Measurements from ENCODE around the gene AGL.
A peak's percentile ranks its signal among the peaks of the same experiment; 100 is the strongest.
"Not testable (repeated sequence)": the region's sequence is repeated elsewhere in the genome, so short reads cannot be mapped to it uniquely, and the experiment has no call there.

The AGL gene

GRCh38 chr1:99944192-99944591 lies 94.0 kb downstream of the AGL start:
- no peak for DNase-seq

DNA sequence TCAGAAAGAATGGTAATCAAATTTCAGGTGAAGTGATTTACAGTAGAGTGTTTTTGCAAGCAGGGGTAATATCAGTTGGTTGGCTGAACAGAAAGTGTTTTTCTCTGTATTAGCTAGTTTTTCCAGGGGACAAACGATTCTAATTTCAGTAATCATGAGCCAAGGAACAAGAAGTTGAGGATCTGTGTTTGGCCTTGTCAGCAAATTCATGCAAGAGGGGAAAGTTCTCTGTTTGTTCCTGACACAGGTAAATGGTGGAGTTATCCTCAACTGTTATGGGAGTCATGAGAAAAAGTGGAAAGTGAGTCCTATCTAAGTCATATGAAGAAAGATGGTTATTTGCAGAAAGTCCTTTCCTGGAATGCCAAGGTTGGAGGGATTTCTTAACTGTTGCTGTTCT lies 95.0 kb downstream of the AGL start:
- no peak for DNase-seq

DNA sequence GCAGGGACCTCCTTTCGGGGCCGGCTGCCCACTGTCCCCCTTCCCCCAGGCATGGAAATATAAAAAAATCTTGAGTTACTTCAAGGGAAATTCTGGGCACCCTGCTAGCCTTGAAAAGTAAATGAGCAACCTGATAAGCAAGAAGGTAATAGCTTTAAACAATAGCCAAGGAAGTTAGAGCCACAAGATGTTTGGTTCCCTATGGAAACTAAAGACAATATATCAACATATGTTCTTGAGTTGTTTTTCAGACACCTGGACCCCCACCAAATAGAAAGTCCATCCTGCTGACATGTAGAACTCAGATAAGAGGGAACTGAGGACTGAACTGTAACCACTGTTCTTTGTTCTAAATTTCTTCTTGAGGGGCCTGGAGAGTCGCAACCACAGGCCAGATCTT lies 100.3 kb downstream of the AGL start:
- DNase-seq = no peak

GRCh38 chr1:99952522-99952921 lies 102.4 kb downstream of the AGL start:
- no peak for DNase-seq

- DNase-seq = no peak
These were observed 105.2 kb downstream of the AGL start for GRCh38 chr1:99955375-99955774.

DNA sequence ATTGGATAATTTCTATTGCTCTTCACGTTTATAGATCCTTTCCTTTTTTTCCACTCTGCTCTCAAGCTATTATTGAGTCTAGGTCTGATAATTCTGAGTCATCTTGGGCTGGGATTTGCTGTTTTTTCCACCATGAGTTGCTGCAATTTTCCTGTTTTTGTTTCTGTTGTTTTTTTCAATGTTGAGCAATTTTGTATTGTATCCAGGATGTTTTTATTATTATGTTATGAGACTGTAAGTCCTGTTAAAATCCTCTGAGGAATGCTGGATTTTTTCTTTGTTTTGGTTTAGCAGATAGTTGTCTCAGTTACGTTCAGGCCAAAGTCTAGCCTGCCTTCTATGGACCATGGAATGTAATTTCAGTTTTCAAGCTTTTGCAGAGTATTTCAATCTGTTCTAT lies 106.6 kb downstream of the AGL start:
- DNase-seq = no peak

DNA sequence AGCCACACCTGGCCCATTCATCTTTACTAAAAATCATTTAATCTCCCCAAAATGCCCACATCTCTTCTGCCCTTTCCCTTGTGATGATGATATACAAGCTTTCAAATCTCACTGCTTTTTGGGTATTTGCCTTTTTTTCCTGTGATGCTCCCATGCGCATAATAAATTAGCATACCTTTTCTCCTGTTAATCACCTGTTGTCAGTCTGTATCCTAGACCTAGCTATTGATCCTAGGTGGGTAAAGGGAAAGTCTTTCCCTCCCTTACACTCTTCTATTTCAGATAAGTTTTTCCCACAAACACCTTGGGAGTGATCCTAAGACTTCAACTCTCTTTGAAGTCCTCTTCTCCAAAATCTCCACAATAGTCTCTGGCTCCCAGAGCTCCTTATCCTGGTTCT lies 107.7 kb downstream of the AGL start:
- no peak for DNase-seq

- DNase-seq = not testable (repeated sequence)
These were observed 109.1 kb downstream of the AGL start for GRCh38 chr1:99959189-99959705.

DNA sequence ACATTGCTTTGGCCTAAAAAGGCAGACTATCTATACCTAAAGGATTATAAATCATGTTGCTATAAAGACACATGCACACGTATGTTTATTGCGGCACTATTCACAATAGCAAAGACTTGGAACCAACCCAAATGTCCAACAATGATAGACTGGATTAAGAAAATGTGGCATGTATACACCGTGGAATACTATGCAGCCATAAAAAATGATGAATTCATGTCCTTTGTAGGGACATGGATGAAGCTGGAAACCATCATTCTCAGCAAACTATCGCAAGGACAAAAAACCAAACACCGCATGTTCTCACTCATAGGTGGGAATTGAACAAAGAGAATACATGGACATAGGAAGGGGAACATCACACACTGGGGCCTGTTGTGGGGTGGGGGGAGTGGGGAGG lies 110.1 kb downstream of the AGL start:
- DNase-seq = not testable (repeated sequence)

DNA sequence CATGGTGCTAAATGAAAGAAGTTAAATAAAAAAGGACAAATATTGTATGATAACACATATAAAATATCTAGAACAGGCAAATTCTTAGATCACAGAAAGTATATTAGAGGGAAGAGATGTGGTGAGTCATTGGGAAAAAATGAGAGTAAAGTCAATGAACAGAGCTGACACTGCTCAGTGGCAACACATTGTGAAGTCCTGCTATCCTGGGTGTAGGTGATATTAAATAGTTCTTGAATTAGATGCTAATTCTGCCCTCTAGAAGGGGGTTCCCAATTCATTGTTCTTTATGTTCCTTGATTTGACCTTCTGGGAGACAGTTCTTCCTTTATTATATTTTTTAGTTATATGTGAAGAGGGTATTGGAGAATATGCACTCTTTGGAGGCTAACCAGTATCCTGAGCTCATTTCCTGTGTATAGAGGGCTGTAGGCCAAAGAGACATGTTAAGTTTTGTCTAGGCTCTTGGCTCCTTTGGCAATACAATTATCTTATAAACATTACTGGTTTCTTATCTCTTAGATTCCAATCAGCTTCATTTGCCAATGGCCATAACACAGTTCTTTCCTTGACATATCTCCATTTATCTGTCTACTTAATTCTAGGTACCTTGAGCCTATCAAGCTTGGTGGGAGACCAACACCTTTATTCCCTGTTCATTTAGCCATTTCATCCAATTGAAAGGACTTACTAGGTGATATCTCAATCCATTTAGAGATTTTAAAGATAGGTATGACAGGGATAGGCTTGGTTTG lies 113.1 kb downstream of the AGL start:
- DNase-seq = no peak

GRCh38 chr1:99964806-99965205 lies 114.6 kb downstream of the AGL start:
- no peak for DNase-seq

DNA sequence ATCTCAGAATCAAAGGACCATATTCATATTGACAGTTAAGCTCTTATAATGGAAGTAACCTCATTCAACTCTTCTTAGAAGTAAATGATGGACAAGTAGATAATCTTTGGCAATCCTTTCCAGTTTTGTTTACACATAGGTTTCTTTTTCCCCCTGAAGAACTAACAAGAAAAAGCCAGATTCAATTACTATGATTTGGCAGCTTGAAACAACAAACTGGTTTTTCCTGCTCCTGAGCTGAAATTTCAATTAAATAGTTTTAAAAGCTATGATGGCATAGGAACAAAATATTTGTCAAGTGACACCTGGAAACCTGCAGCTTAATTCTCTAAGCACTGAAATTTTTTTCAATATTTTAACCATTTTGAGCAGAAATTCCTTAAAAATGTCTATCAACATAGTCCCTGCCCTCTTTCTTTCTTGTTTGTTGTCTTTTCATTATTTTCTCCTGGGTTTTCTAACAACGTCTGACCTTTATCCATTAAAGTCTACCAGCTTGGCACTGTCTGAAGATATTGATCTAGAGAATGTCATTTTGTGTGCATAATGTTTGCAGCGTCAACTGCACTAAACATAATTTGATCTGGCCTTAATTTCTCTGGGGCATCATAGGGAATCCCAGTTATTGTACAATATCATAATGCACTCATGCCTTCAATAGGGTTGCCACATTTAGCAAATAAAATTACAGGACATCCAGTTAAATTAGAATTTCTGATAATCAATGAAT lies 115.7 kb downstream of the AGL start:
- no peak for DNase-seq

DNA sequence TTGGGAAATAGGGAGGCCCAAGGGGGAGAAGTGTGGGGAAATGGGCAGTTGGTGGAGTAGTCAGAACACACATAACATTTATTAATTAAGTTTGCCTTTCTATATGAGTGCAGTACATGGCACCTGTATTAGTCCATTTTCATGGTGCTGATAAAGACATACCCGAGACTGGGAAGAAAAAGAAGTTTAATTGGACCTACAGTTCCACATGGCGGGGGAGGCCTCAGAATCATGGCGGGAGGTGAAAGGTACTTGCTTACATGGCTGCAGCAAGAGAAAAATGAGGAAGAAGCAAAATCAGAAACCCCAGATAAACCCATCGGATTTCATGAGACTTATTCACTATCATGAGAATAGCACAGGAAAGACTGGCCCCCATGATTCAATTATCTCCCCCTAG lies 118.1 kb downstream of the AGL start:
- DNase-seq = no peak

- no peak for DNase-seq
These were observed 119.1 kb downstream of the AGL start for GRCh38 chr1:99969260-99969728.

DNA sequence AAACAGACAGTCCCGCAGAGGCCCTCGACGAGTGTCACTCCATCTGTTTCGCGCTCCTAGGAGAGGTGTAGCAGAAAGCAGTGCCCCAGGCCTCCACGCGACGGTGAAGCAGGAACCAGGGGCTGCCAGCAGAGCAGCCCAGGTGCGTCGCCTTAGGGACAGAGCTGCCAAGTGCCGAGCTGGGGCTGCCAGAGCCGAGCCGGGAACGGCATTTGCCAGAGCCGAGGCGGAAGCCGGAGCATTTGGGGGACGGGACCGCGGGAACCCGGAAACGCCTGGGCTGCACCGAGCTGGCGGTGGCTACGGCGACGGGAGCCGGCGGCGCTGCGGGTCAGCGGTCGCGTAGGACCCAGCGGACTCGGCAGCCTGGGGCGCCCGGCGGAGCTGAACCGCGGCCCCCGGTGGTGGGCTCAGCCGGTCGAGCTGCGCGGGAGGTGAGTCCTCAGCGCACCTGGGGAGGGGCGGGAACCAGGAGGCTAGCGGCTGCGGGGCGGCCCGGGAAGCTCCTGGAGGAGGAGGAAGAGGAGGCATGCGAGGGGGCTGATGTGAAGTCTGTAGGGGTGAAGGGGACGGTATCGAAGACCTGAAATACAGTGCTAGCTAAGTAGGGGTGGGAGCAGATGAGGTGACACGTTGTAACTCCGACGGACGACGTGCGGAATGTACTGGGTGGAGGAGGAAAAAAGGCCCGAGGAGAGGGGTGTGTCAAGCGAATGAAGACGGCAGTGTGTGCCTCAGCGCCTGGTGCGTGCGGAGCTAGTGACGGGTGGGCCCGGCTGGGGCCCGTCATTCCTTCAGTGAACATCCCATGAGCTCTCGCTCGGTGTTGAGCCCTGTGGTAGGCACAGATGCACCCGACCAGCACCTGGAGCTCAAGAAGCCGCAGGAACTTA lies 119.8 kb downstream of the AGL start, which contains the start of gene SLC35A3:
Gene SLC35A3 (plus strand): TSS at position 268 of the 893 bp plus-strand sequence. CDS start 23,559 bp downstream, outside the sequence.
- DNase-seq = peak; percentile 82

GRCh38 chr1:99970713-99971255 lies 120.6 kb downstream of the AGL start:
- no peak for DNase-seq

DNA sequence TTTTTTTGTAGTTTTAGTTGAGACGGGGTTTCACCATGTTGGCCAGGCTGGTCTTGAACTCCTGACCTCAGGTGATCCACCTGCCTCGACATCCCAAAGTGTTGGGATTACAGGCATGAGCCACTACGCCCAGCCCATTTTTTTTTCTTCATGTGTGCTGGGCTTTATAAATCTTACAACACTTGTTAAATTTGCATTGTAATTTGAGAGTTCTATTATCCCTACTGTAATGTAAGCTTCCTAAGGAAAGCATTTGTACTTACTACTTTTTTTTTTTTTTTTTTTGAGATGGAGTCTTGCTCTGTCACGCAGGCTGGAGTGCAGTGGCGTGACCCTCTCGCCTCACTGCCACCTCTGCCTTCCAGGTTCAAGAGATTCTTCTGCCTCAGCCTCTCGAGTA lies 121.9 kb downstream of the AGL start:
- DNase-seq = not testable (repeated sequence)

All from CD4-positive, alpha-beta T cell treated with Interleukin-17A for 4 hours (primary cell).